Astrocyte (in vitro differentiated cells and primary cell): ENCODE measurements around the gene CGREF1. TPM values are rescaled to one million over a fixed set of nuclear protein-coding genes. Genes with fewer than 3 reads are reported as not detected.

Experiments
- DNase-seq: peaks from one replicate; pipeline ENCODE4 v3.0.0-alpha.2; 2010; ENCODE audit warnings: low read depth
- FAIRE-seq: peaks from 2 replicates; lab custom pipeline; 2011; peaks lifted over from hg19 to GRCh38; lab: Jason Lieb, UNC
- H2AFZ ChIP-seq: 2 replicates; pipeline ENCODE4 v1.6.0; 2012; ENCODE audit warnings: low read depth, low read length, inconsistent platforms
- H3K27ac ChIP-seq: 2 replicates; pipeline ENCODE4 v1.5.1; 2011; ENCODE audit warnings: low read depth, low read length, inconsistent platforms
- H3K27me3 ChIP-seq: 2 replicates; pipeline ENCODE4 v1.6.0; 2011; ENCODE audit warnings: low read length, inconsistent platforms; ENCODE audit not compliant: insufficient read depth
- H3K36me3 ChIP-seq: 2 replicates; pipeline ENCODE4 v1.5.1; 2011; ENCODE audit warnings: low read length, inconsistent platforms; ENCODE audit not compliant: insufficient read depth
- H3K4me1 ChIP-seq: 2 replicates; pipeline ENCODE4 v1.5.1; 2011; ENCODE audit warnings: low read length, inconsistent platforms; ENCODE audit not compliant: insufficient read depth
- H3K4me2 ChIP-seq: 2 replicates; pipeline ENCODE4 v1.6.0; 2012; ENCODE audit warnings: low read length, inconsistent platforms
- H3K4me3 ChIP-seq: 2 replicates; pipeline ENCODE4 v1.5.1; 2011; ENCODE audit warnings: low read depth, mild to moderate bottlenecking, low read length, inconsistent platforms; ENCODE audit not compliant: insufficient read depth
- H3K79me2 ChIP-seq: 2 replicates; pipeline ENCODE4 v1.6.0; 2012; ENCODE audit warnings: mild to moderate bottlenecking, low read length, inconsistent platforms; ENCODE audit not compliant: insufficient read depth
- H3K9ac ChIP-seq: 2 replicates; pipeline ENCODE4 v1.6.0; 2012; ENCODE audit warnings: mild to moderate bottlenecking, low read length, inconsistent platforms
- H3K9me3 ChIP-seq: 2 replicates; pipeline ENCODE4 v1.5.1; 2012; ENCODE audit warnings: low read depth, mild to moderate bottlenecking, low read length, inconsistent platforms; ENCODE audit not compliant: insufficient read depth
- H4K20me1 ChIP-seq: 2 replicates; pipeline ENCODE4 v1.6.0; 2012; ENCODE audit warnings: low read length, inconsistent platforms; ENCODE audit not compliant: insufficient read depth
- H3K27ac Mint-ChIP-seq: one replicate; pipeline ENCODE4 v1.8.0; 2021; ENCODE audit warnings: mild to moderate bottlenecking, mixed read lengths; ENCODE audit not compliant: unreplicated experiment
- H3K27me3 Mint-ChIP-seq: one replicate; pipeline ENCODE4 v1.8.0; 2021; ENCODE audit warnings: low read depth, mixed read lengths; ENCODE audit not compliant: unreplicated experiment
- H3K36me3 Mint-ChIP-seq: one replicate; pipeline ENCODE4 v1.8.0; 2021; ENCODE audit warnings: low read depth, mixed read lengths; ENCODE audit not compliant: unreplicated experiment
- H3K4me1 Mint-ChIP-seq: one replicate; pipeline ENCODE4 v1.8.0; 2021; ENCODE audit warnings: low read depth, mixed read lengths; ENCODE audit not compliant: unreplicated experiment
- H3K4me3 Mint-ChIP-seq: one replicate; pipeline ENCODE4 v1.8.0; 2021; ENCODE audit warnings: mild to moderate bottlenecking, moderate library complexity, mixed read lengths; ENCODE audit not compliant: unreplicated experiment
- H3K9me3 Mint-ChIP-seq: one replicate; pipeline ENCODE4 v1.8.0; 2021; ENCODE audit warnings: mild to moderate bottlenecking, mixed read lengths; ENCODE audit not compliant: unreplicated experiment
- CTCF ChIP-seq: IDR thresholded peaks from 2 replicates; pipeline ENCODE4 v1.5.1; 2011; ENCODE audit warnings: low read depth, mild to moderate bottlenecking, inconsistent platforms, low read length, moderate library complexity; ENCODE audit not compliant: insufficient read depth
- EZH2 ChIP-seq: IDR thresholded peaks from 2 replicates; pipeline ENCODE4 v1.6.1; 2012; ENCODE audit warnings: mild to moderate bottlenecking, low read length, inconsistent platforms; ENCODE audit not compliant: insufficient read depth
- total RNA-seq: library from RNA; stranded (reverse); gene quantifications from 2 replicates; pipeline ENCODE4 v1.2.1, GENCODE V29; 2021

Gene CGREF1
- total RNA-seq, 1 donor from 2014 or later = 1.8 TPM

GRCh38 chr2:27126252-27126710 is 7.4 kb upstream of the CGREF1 start:
- Histone ChIP-seq H3K4me1 (no peaks in the 10 kb centered on the region), H3K27ac (no peak overlapping the region), H3K36me3 (peaks cover 8% of the 10 kb centered on the region), H3K4me2 (no peak overlapping the region), H4K20me1 (peaks cover 13% of the 10 kb centered on the region), H3K4me3 (no peak overlapping the region), H2AFZ (no peak overlapping the region), H3K79me2 (no peaks in the 10 kb centered on the region), H3K9me3 (no peaks in the 10 kb centered on the region), H3K27me3 (peaks cover 13% of the 10 kb centered on the region), H3K9ac (no peak overlapping the region)
- FAIRE-seq (no peak), DNase-seq (no peak)
- H3K36me3 Mint-ChIP-seq = peaks cover 8% of the 10 kb centered on the region
- no peak overlapping the region for H3K4me3 Mint-ChIP-seq
- TF ChIP-seq EZH2 = no peak
- no peak for TF ChIP-seq CTCF
- H3K27ac Mint-ChIP-seq = no peak overlapping the region
- H3K4me1 Mint-ChIP-seq = no peaks in the 10 kb centered on the region
- H3K9me3 Mint-ChIP-seq = no peaks in the 10 kb centered on the region
- H3K27me3 Mint-ChIP-seq = peaks cover 34% of the 10 kb centered on the region

GRCh38 chr2:27125104-27125503 is 6.2 kb upstream of the CGREF1 start:
- TF ChIP-seq EZH2 = no peak
- TF ChIP-seq CTCF = no peak
- Histone ChIP-seq H3K4me3 (no peak overlapping the region), H3K27me3 (peaks cover 23% of the 10 kb centered on the region), H4K20me1 (peaks cover 6% of the 10 kb centered on the region), H2AFZ (no peak overlapping the region), H3K36me3 (no peaks in the 10 kb centered on the region), H3K9me3 (no peaks in the 10 kb centered on the region), H3K9ac (no peak overlapping the region), H3K79me2 (no peaks in the 10 kb centered on the region), H3K27ac (no peak overlapping the region), H3K4me1 (no peaks in the 10 kb centered on the region), H3K4me2 (no peak overlapping the region)
- no peaks in the 10 kb centered on the region for H3K4me1 Mint-ChIP-seq
- H3K36me3 Mint-ChIP-seq = peaks cover 4% of the 10 kb centered on the region
- no peak overlapping the region for H3K4me3 Mint-ChIP-seq
- H3K27me3 Mint-ChIP-seq = peaks cover 43% of the 10 kb centered on the region
- H3K9me3 Mint-ChIP-seq = peaks cover 3% of the 10 kb centered on the region
- no peak overlapping the region for H3K27ac Mint-ChIP-seq
- DNase-seq (no peak), FAIRE-seq (no peak)

GRCh38 chr2:27123302-27124150 is 4.6 kb upstream of the CGREF1 start, which contains the start of gene ABHD1:
ABHD1 (plus strand) TSS chr2:27123815; CDS start chr2:27123949, 134 bp downstream.
- H3K4me2 ChIP-seq = peak within 1 kb of the TSS; percentile 84
- H3K27me3 ChIP-seq = peaks cover 32% of the 10 kb centered on the region
- Mint-ChIP-seq H3K36me3 (peaks cover 6% of the 10 kb centered on the region), H3K27ac (no peak within 1 kb of the TSS), H3K4me3 (peak within 1 kb of the TSS; percentile 84), H3K9me3 (peaks cover 6% of the 10 kb centered on the region), H3K4me1 (no peaks in the 10 kb centered on the region), H3K27me3 (peaks cover 54% of the 10 kb centered on the region)
- peak within 1 kb of the TSS; percentile 86 for H2AFZ ChIP-seq
- no peak within 1 kb of the TSS for H3K27ac ChIP-seq
- H3K9me3 ChIP-seq = peaks cover 2% of the 10 kb centered on the region
- H3K4me1 ChIP-seq = peaks cover 8% of the 10 kb centered on the region
- no peaks in the 10 kb centered on the region for H3K79me2 ChIP-seq
- no peak for TF ChIP-seq CTCF
- no peak for TF ChIP-seq EZH2
- H3K36me3 ChIP-seq = no peaks in the 10 kb centered on the region
- peak within 1 kb of the TSS; percentile 48 for H3K9ac ChIP-seq
- no peak for DNase-seq
- H4K20me1 ChIP-seq = no peaks in the 10 kb centered on the region
- H3K4me3 ChIP-seq = peak within 1 kb of the TSS; percentile 62
- no peak for FAIRE-seq
